HCT116 (cell line): ENCODE measurements around the gene ATP6V1G3. TPM values are rescaled to one million over a fixed set of nuclear protein-coding genes. Genes with fewer than 3 reads are reported as not detected.

Experiments used
- ATAC-seq: fragments of 200-7000 bp; cut with Tn5 transposase; 2 replicates; pipeline ENCODE4 v1.9.1; 2020; ENCODE audit warnings: mild to moderate bottlenecking, moderate library complexity
- BruUV-seq: library from RNA; stranded (reverse); fragments of 400-500 nt; replicated peaks from 2 replicates; lab custom pipeline; 2021; lab: Mats Ljungman, UMichigan
- CTCF ChIA-PET: fragments of 300-600 bp; sonication (Branson Sonifier 250); formaldehyde crosslinking; loops from one replicate; lab custom pipeline; 2021; ENCODE audit warnings: antibody characterized with exemption; lab: Charles Lee
- POLR2A ChIA-PET: fragments of 300-600, 350-600 bp; sonication (Branson Sonifier 250); formaldehyde crosslinking; loops from one replicate; lab custom pipeline; 2021; ENCODE audit warnings: antibody characterized with exemption; lab: Charles Lee
- RAD21 ChIA-PET, 2 experiments: fragments of 300-600 bp; sonication (Branson Sonifier 250); formaldehyde crosslinking; loops; one replicate each; lab custom pipeline; 2023; ENCODE audit warnings: low total read pairs in 2 of 2; ENCODE audit not compliant: uncharacterized antibody in 2 of 2, unreplicated experiment in 2 of 2, low non-redundant PET in 1 of 2; lab: Charles Lee
- DNase-seq: peaks from one replicate; pipeline ENCODE4 v3.0.0-alpha.2; 2010; ENCODE audit warnings: low read depth, low spot score
- H2AFZ ChIP-seq: fragments of 200-600 bp; shearing (Covaris generic), sonication (generic); 2 replicates; pipeline ENCODE4 v1.6.1; 2017; ENCODE audit warnings: low read depth, mixed run types, mixed read lengths, antibody characterized with exemption, low read length; ENCODE audit not compliant: poor library complexity, severe bottlenecking
- H3K27ac ChIP-seq: 2 replicates; pipeline ENCODE4 v1.5.1; 2012; ENCODE audit warnings: low read depth, low read length
- H3K27me3 ChIP-seq: fragments of 200-600 bp; sonication (generic); 2 replicates; pipeline ENCODE4 v1.6.1; 2016; ENCODE audit warnings: mixed run types, low read length, mixed read lengths; ENCODE audit not compliant: insufficient read depth
- H3K36me3 ChIP-seq, 2 experiments: fragments of 200-500 bp in 1 of 2; fragments of 200-600 bp in 1 of 2; sonication (Bioruptor generic) in 1 of 2; sonication (generic) in 1 of 2; 2 replicates each; pipeline versions ENCODE4 v1.5.1 to v1.6.1; 2014 to 2016; ENCODE audit warnings: low read length in 2 of 2, inconsistent platforms in 1 of 2, mixed read lengths in 1 of 2, mixed run types in 1 of 2; ENCODE audit not compliant: insufficient read depth in 2 of 2, control insufficient read depth in 1 of 2
- H3K4me1 ChIP-seq, 2 experiments: fragments of 200-600 bp in 1 of 2; sonication (generic) in 1 of 2; 2 replicates each; pipeline versions ENCODE4 v1.5.1 to v1.6.1; 2012 to 2017; ENCODE audit warnings: low read length in 2 of 2, inconsistent platforms in 1 of 2, mild to moderate bottlenecking in 1 of 2, mixed read lengths in 1 of 2, mixed run types in 1 of 2, moderate library complexity in 1 of 2; ENCODE audit not compliant: insufficient read depth in 2 of 2, control insufficient read depth in 1 of 2
- H3K4me2 ChIP-seq: fragments of 200-600 bp; sonication (generic); 2 replicates; pipeline ENCODE4 v1.6.1; 2017; ENCODE audit warnings: mixed run types, low read length, mixed read lengths
- H3K4me3 ChIP-seq, 2 experiments: fragments of 200-600 bp in 1 of 2; sonication (generic) in 1 of 2; replicated peaks in 1 of 2; 2 replicates each; pipeline ENCODE4 v1.5.1; 2011 to 2016; ENCODE audit warnings: low read length in 2 of 2, control low read depth in 1 of 2, low read depth in 1 of 2, mild to moderate bottlenecking in 1 of 2, mixed read lengths in 1 of 2, mixed run types in 1 of 2
- H3K79me2 ChIP-seq: fragments of 200-600 bp; sonication (generic); 2 replicates; pipeline ENCODE4 v1.6.1; 2017; ENCODE audit warnings: mild to moderate bottlenecking, mixed run types, low read length, moderate library complexity, mixed read lengths; ENCODE audit not compliant: insufficient read depth
- H3K9ac ChIP-seq: fragments of 200-600 bp; sonication (generic); 2 replicates; pipeline ENCODE4 v1.6.1; 2016; ENCODE audit warnings: low read length, mixed read lengths
- H3K9me2 ChIP-seq: fragments of 200-600 bp; sonication (generic), shearing (Covaris generic); 2 replicates; pipeline ENCODE4 v1.6.1; 2017; ENCODE audit warnings: mixed run types, mild to moderate bottlenecking, moderate library complexity; ENCODE audit not compliant: insufficient read depth
- H3K9me3 ChIP-seq, 2 experiments: fragments of 200-500 bp in 1 of 2; fragments of 200-600 bp in 1 of 2; sonication (Bioruptor generic) in 1 of 2; sonication (generic) in 1 of 2; 2 replicates each; pipeline ENCODE4 v1.6.1; 2014 to 2017; ENCODE audit warnings: low read length in 2 of 2, mixed read lengths in 2 of 2, inconsistent platforms in 1 of 2, low read depth in 1 of 2, mild to moderate bottlenecking in 1 of 2, mixed run types in 1 of 2, moderate library complexity in 1 of 2; ENCODE audit not compliant: control insufficient read depth in 1 of 2, insufficient read depth in 1 of 2
- H4K20me1 ChIP-seq: fragments of 200-600 bp; sonication (generic), shearing (Covaris generic); 2 replicates; pipeline ENCODE4 v1.6.1; 2017; ENCODE audit warnings: mixed run types, mild to moderate bottlenecking, moderate library complexity; ENCODE audit not compliant: insufficient read depth
- CBX3 ChIP-seq: IDR thresholded peaks from 2 replicates; pipeline ENCODE4 v1.6.1; 2012; ENCODE audit warnings: low read depth
- EGR1 ChIP-seq: IDR thresholded peaks from 2 replicates; pipeline ENCODE4 v1.6.1; 2012; ENCODE audit warnings: low read depth
- JUND ChIP-seq: IDR thresholded peaks from 2 replicates; pipeline ENCODE4 v1.6.1; 2012
- POLR2A ChIP-seq: IDR thresholded peaks from 2 replicates; pipeline ENCODE4 v1.7.0; 2011; ENCODE audit warnings: borderline replicate concordance; ENCODE audit not compliant: insufficient read depth, insufficient read length; ENCODE audit errors: extremely low read depth
- SIN3A ChIP-seq: IDR thresholded peaks from 2 replicates; pipeline ENCODE4 v1.6.1; 2012; ENCODE audit warnings: low read depth
- SP1 ChIP-seq: IDR thresholded peaks from 2 replicates; pipeline ENCODE4 v1.6.1; 2012; ENCODE audit warnings: low read depth
- TCF7L2 ChIP-seq: IDR thresholded peaks from 2 replicates; pipeline ENCODE4 v1.7.0; 2011; ENCODE audit warnings: borderline replicate concordance, inconsistent platforms; ENCODE audit not compliant: insufficient read depth, insufficient read length; ENCODE audit errors: extremely low read depth
- YY1 ChIP-seq: IDR thresholded peaks from 2 replicates; pipeline ENCODE4 v1.6.1; 2011; ENCODE audit warnings: low read length, low read depth, moderate library complexity, mild to moderate bottlenecking; ENCODE audit not compliant: insufficient replicate concordance; ENCODE audit errors: extremely low read depth
- ZFX ChIP-seq: fragments of 450-650 bp; IDR thresholded peaks from 2 replicates; pipeline ENCODE4 v1.6.1; 2017
- ZNF274 ChIP-seq: fragments of 200-500 bp; sonication (Bioruptor generic); IDR thresholded peaks from 2 replicates; pipeline ENCODE4 v1.6.1; 2014; ENCODE audit warnings: mild to moderate bottlenecking, low read depth, low read length, inconsistent platforms
- intact Hi-C: fragments of 100-400 bp; cut with micrococcal nuclease; formaldehyde crosslinking; loops from 2 replicates; pipeline ENCODE4 v1.10.0; 2022
- total RNA-seq: library from RNA; stranded (reverse); gene quantifications from one replicate; pipeline ENCODE4 v1.2.1, GENCODE V29; 2021; ENCODE audit not compliant: unreplicated experiment
- TF ChIP-seq, protein P1 (sequence below): IDR thresholded peaks from 2 replicates; pipeline ENCODE4 v1.6.1; 2012
- TF ChIP-seq, protein P2 (sequence below), 3 experiments: fragments of 200-600 bp in 1 of 3; sonication (generic) in 1 of 3; IDR thresholded peaks in 2 of 3; conservative IDR thresholded peaks in 1 of 3; 2 replicates each; pipeline ENCODE4 v1.5.1; 2012 to 2017; ENCODE audit warnings: low read depth in 2 of 3, low read length in 2 of 3, antibody characterized with exemption in 1 of 3, borderline replicate concordance in 1 of 3, control low read depth in 1 of 3, mild to moderate bottlenecking in 1 of 3, mixed read lengths in 1 of 3, mixed run types in 1 of 3, moderate library complexity in 1 of 3; ENCODE audit not compliant: insufficient read depth in 1 of 3
- TF ChIP-seq, protein P3 (sequence below): IDR thresholded peaks from 2 replicates; pipeline ENCODE4 v1.6.1; 2012; ENCODE audit warnings: low read depth

ATP6V1G3 gene
- total RNA-seq, 1 experiment from 2014 or later = not detected

DNA sequence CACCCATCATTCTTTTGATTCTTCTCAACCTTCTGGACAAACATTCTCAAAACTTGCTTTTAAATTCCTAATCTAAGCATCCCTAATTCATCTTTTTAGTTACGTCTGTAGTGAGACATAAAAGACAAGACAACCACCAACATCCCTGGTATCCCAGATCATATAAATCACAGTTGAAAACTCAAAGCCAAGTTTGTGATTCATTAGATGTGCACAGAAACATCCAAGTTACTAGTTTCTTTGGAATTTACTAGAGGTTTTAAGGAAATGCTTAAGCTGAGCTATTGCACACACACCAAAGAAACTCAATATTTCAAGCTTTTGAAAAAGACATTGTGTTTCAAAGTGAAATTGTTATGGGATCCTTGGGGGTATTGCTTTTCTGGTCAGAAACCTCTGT, 47.6 kb downstream of the ATP6V1G3 start:
- Histone ChIP-seq H3K9me2 (no peaks in the 10 kb centered on the region), H3K9me3 (no peaks in the 10 kb centered on the region), H3K79me2 (no peaks in the 10 kb centered on the region), H3K27me3 (no peaks in the 10 kb centered on the region), H3K27ac (no peak overlapping the region), H3K36me3 (no peaks in the 10 kb centered on the region), H2AFZ (no peak overlapping the region), H3K4me3 (no peak overlapping the region), H3K4me1 (peaks cover 0 to 7% of the 10 kb centered on the region in 2 experiments; a peak in 2 of 4 replicates), H3K9ac (no peak overlapping the region), H3K4me2 (no peak overlapping the region), H4K20me1 (no peaks in the 10 kb centered on the region)
- ChIA-PET RAD21 (no interaction called here), CTCF (no interaction called here), POLR2A (no interaction called here)
- intact Hi-C loops = no loop called here
- TF ChIP-seq JUND (no peak), YY1 (no peak), SIN3A (no peak), EGR1 (no peak), CBX3 (no peak), TCF7L2 (no peak), SP1 (no peak), ZFX (no peak), POLR2A (no peak), ZNF274 (no peak)
- TF ChIP-seq, protein P1, sequence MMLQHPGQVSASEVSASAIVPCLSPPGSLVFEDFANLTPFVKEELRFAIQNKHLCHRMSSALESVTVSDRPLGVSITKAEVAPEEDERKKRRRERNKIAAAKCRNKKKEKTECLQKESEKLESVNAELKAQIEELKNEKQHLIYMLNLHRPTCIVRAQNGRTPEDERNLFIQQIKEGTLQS = no peak
- TF ChIP-seq, protein P2, sequence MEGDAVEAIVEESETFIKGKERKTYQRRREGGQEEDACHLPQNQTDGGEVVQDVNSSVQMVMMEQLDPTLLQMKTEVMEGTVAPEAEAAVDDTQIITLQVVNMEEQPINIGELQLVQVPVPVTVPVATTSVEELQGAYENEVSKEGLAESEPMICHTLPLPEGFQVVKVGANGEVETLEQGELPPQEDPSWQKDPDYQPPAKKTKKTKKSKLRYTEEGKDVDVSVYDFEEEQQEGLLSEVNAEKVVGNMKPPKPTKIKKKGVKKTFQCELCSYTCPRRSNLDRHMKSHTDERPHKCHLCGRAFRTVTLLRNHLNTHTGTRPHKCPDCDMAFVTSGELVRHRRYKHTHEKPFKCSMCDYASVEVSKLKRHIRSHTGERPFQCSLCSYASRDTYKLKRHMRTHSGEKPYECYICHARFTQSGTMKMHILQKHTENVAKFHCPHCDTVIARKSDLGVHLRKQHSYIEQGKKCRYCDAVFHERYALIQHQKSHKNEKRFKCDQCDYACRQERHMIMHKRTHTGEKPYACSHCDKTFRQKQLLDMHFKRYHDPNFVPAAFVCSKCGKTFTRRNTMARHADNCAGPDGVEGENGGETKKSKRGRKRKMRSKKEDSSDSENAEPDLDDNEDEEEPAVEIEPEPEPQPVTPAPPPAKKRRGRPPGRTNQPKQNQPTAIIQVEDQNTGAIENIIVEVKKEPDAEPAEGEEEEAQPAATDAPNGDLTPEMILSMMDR (IDR thresholded peaks at IDR 0.05 in 2 of 3, conservative IDR thresholded peaks at IDR 0.05 in 1 of 3; ENCODE audit: borderline replicate concordance in 1 of 3, insufficient read depth in 1 of 3, low read depth in 2 of 3, low read length in 2 of 3) = no peak
- TF ChIP-seq, protein P3, sequence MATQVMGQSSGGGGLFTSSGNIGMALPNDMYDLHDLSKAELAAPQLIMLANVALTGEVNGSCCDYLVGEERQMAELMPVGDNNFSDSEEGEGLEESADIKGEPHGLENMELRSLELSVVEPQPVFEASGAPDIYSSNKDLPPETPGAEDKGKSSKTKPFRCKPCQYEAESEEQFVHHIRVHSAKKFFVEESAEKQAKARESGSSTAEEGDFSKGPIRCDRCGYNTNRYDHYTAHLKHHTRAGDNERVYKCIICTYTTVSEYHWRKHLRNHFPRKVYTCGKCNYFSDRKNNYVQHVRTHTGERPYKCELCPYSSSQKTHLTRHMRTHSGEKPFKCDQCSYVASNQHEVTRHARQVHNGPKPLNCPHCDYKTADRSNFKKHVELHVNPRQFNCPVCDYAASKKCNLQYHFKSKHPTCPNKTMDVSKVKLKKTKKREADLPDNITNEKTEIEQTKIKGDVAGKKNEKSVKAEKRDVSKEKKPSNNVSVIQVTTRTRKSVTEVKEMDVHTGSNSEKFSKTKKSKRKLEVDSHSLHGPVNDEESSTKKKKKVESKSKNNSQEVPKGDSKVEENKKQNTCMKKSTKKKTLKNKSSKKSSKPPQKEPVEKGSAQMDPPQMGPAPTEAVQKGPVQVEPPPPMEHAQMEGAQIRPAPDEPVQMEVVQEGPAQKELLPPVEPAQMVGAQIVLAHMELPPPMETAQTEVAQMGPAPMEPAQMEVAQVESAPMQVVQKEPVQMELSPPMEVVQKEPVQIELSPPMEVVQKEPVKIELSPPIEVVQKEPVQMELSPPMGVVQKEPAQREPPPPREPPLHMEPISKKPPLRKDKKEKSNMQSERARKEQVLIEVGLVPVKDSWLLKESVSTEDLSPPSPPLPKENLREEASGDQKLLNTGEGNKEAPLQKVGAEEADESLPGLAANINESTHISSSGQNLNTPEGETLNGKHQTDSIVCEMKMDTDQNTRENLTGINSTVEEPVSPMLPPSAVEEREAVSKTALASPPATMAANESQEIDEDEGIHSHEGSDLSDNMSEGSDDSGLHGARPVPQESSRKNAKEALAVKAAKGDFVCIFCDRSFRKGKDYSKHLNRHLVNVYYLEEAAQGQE = no peak
- no peak for ATAC-seq
- DNase-seq = no peak
- BruUV-seq = no TSS peak
